IPS-NIHi11 (cell line): ENCODE measurements around the gene PALM.
"Not testable (repeated sequence)": the region's sequence is repeated elsewhere in the genome, so short reads cannot be mapped to it uniquely, and the experiment has no call there.

Source experiments
- DNase-seq: peaks from one replicate; pipeline ENCODE4 v3.0.0; 2012; ENCODE audit warnings: mixed read lengths, low spot score

PALM gene

DNA sequence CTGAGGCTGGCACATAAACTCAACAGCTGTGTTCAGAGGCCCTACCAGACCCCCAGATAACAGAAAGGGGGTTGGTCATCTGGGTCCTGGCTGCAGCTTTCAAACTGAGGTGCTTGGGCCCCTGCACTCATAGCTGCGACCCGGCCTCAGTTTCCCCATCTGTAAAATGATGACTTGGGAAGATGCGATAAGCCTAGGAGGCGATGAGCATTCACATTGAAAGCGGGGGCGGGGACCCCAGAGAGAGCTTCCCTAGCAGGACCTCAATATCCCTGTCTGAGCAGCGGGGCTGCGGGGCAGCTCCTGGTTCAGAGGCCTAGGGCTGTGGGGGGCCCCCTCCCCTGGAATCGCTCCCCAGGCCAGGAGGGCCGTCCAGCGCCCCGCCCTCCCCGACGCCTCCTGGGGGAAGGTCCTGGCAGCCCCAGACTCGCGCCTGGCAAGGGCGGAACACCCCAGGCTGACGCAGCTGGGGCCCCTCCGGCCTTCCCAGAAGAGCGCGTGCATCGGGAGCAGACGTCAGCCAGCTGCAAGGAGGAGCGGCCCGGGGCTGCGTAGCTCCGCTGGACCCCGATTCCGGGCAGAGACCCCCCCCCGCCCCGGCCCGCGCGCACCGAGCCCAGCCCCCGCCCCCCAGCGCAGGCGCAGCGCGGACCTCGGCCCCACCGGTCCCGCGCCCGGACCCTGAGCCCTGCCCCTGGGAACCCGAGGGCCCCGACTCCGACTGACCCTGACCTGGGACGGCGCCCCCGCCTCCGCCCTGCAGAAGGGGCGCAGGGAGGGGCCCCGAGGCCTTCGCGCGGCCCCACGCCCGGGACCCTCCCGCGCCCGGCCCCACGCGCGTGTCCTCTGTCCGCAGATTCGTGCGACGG is 29.1 kb upstream of the PALM start:
- DNase-seq, result peak; percentile 65

DNA sequence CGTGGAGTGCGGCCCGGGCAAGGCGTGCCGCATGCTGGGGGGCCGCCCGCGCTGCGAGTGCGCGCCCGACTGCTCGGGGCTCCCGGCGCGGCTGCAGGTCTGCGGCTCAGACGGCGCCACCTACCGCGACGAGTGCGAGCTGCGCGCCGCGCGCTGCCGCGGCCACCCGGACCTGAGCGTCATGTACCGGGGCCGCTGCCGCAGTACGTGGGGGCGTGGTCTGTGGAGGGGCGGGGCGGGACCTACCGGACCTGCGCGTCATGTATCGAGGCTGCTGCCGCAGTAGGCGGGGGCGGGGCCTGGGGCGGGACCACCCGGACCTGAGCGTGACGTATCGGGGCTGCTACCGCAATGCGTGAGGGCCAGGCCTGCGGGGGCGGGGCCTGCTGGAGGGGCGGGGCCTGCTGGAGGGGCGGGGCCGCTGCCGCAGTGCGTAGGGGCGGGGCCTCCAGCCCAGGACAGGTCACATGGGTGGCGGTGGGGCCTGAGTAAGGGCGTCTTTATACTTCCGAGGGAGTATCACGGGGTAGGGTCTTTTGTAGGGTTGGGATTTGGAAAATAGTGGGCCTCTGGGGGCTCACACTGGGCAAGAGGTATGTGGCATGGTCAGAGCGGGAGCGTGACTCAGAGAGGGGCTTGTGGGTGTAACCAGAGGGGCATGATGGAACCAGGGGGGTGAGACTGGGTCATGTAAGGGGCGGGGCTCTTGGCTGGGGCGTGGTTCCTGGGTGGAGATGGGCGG is 28.3 kb upstream of the PALM start:
- peak; percentile 97 for DNase-seq

DNA sequence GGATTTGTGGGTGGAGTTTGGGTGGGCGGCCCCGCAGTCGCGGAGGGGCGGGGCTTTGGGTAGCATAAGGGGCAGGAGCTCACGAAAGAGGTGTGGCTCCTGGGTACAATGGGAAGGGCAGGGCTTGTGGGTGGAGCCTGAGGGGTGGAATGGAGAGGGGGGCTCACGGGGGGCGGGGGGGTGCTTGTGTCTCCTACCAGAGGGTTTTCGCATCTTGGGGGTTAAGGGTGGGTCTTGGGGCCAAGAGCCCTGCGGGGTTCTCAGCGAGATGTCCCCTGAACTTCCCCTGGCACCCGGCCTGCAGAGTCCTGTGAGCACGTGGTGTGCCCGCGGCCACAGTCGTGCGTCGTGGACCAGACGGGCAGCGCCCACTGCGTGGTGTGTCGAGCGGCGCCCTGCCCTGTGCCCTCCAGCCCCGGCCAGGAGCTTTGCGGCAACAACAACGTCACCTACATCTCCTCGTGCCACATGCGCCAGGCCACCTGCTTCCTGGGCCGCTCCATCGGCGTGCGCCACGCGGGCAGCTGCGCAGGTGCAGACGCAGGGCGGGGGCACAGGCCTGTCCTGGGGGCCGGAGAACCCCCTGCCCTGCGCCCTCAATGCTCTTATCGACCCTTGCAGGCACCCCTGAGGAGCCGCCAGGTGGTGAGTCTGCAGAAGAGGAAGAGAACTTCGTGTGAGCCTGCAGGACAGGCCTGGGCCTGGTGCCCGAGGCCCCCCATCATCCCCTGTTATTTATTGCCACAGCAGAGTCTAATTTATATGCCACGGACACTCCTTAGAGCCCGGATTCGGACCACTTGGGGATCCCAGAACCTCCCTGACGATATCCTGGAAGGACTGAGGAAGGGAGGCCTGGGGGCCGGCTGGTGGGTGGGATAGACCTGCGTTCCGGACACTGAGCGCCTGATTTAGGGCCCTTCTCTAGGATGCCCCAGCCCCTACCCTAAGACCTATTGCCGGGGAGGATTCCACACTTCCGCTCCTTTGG is 27.4 kb upstream of the PALM start:
- peak; percentile 88 for DNase-seq

DNA sequence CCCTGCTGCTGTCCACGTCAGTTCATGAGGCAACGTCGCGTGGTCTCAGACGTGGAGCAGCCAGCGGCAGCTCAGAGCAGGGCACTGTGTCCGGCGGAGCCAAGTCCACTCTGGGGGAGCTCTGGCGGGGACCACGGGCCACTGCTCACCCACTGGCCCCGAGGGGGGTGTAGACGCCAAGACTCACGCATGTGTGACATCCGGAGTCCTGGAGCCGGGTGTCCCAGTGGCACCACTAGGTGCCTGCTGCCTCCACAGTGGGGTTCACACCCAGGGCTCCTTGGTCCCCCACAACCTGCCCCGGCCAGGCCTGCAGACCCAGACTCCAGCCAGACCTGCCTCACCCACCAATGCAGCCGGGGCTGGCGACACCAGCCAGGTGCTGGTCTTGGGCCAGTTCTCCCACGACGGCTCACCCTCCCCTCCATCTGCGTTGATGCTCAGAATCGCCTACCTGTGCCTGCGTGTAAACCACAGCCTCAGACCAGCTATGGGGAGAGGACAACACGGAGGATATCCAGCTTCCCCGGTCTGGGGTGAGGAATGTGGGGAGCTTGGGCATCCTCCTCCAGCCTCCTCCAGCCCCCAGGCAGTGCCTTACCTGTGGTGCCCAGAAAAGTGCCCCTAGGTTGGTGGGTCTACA is 25.9 kb upstream of the PALM start:
- no peak for DNase-seq

DNA sequence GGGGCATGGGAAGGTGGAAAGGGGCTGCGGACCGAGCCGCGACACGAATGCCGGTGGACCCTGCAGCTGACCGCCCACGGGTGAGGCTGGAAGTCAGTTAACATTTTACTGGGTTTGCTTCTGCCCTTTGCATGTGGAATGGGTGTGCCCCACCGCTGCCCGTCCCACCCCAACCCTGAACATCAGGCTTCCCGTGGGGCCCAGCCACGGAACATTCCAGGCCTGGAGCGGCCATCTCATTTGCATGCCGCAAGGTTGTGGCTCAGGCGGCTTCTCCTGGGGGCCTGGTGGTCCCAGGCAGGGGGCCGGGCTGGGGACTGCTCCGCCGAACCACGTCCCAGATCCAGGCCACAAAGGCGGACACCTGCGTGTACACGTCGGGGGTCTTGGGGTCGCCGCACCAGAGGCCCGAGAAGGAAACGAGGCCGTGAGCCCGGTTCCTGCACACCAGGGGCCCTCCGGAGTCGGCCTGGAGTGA is 23.2 kb upstream of the PALM start:
- DNase-seq, result no peak

DNA sequence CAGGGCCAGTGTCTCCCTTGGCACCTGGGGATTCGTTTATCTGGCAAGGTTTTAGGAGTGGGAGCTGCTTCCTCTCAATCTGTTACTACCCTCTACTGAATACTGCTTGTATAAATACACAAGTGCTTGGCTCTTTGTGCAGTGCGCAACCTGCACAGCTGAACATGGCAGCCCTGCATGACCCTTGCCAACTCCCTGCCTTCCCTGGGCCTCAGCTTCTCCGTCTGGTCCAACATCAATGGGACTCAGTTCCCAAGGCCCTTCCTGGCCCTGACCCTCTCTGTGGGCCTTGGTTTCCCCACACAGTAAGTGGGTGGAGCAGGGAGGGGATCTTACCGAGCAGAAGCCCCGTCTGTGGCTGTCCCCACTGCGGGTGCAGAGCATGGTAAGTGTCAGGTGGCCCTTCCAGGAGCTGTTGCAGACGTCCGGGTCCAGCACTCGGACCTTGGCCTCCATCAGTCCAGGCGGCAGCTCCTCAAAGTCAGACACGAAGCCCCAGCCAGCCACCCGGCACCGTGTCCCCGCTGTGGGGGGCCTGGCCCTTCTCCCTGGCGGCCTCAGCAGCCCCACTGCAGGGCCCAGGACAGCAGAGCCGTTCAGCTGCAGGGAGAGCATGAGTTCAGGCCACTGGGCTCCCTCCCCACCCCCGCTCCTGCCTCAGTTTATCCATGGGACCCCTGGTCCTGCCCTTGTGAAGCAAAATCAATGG is 22.0 kb upstream of the PALM start:
- DNase-seq, result no peak

DNA sequence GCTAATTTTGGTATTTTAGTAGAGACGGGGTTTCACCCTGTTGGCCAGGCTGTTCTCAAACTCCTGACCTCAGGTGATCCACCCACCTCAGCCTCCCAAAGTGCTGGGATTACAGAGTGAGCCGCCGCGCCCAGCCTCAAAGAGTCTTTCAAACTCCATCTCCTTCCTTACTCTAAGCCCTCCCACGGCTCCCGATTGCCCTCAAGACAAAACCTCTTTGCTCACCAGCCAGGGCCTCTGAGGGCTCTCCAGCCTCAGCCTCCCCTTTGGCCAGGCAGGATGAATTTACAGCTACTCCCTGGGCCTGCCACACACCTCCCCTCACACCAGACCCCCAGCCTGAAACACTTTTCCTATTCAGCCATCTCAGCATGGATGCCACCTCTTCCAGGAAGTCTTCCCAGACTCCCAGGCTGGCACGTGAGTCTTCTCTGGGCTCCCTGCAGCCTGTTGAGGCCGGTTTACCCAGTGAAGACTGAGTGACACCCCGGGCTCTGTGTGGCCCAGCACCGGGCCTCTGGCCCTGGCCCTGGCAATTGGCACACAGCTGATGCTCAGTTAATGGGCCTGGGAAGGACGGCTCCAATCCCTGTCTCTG is 21.1 kb upstream of the PALM start:
- DNase-seq, result no peak

DNA sequence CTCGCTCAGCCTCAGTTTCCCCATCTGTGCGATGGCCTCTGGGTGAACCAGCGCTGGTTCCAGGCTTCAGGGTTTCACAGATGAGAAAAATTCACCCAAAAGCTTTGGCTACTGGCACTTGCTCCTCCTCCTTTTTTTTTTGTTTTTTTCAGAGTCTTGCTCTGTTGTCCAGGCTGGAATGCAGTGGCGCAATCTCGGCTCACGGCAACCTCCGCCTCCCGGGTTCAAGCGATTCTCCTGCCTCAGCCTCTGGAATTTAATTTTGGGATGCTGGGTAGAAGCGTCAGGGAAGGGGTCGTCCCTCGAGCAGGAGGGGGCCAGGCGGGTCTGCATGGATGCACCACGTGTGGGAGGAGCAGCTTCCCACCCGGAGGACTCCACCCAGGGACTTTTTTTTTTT is 20.5 kb upstream of the PALM start:
- DNase-seq, result no peak

DNA sequence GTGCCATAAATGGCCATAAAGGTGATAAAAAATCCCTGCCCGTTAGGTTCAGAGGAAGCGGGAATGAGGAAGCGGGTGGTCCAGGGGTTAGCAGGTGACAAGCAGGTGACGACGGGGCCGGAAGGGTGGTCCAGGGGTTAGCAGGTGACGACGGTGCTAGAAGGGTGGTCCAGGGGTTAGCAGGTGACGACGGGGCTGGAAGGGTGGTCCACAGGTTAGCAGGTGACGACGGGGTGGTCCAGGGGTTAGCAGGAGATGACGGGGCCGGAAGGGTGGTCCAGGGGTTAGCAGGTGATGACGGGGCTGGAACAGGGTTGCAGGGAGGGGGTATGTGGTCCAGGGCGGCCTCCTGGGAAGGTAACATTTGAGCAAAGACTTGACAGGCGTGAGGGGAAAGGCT is 19.7 kb upstream of the PALM start:
- DNase-seq, result no peak

DNA sequence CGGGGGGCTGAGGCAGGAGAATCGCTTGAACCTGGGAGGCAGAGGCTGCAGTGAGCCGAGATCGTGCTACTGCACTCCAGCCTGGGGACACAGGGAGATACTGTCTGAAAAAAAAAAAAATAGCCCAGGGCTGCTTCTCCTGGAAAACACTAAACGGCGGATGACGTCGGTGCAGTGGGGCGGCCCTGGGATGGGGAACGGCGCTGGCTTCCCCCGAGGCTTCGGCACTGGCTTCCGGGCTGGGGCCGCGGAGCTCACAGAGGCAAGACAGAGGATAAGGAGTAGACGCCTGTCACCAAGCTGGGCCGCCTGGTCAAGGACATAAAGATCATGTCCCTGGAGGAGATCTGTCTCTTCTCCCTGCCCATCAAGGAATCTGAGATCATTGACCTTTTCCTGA is 18.5 kb upstream of the PALM start:
- no peak for DNase-seq

DNA sequence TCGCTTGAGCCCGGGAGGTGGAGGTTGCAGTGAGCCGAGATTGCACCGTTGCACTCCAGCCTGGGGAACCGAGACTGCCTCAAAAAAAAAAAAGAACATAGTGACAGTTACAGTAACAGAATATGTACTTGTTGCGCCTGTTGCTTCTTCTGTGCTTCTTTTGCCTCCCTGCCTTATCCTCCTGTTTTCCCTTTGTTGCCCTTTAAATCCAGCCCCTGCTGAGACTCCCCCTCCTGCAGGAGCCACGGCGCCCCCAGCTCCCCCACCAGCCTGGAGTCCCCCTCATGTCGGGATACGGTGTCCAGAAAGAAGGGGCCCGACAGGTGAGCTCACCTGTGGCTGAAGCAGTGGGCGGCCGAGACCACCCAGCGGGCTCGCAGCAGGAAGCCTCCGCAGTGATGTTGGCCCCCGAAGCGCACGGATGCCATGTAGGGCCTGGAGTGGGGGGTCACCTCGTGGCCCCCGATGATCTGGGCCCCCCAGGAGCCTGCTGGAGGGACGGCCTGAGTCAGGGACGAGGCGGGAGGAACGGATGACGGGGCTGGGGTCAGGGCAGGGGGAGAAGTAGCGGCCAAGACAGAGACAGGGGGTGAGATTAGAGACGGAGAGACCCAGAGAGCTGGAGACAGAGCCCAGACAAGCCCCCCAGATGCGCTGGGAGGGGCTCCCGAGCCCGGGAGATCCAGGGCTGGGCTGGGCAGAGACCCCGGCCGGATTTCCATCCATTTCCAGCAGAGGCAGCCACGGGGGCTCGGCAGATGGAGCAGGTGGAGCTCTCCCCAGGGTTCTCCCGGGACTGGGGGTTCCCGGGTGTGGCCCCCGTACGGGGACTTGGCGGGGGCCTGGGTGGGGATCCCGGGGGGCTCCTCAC is 14.0 kb upstream of the PALM start:
- DNase-seq, result no peak

DNA sequence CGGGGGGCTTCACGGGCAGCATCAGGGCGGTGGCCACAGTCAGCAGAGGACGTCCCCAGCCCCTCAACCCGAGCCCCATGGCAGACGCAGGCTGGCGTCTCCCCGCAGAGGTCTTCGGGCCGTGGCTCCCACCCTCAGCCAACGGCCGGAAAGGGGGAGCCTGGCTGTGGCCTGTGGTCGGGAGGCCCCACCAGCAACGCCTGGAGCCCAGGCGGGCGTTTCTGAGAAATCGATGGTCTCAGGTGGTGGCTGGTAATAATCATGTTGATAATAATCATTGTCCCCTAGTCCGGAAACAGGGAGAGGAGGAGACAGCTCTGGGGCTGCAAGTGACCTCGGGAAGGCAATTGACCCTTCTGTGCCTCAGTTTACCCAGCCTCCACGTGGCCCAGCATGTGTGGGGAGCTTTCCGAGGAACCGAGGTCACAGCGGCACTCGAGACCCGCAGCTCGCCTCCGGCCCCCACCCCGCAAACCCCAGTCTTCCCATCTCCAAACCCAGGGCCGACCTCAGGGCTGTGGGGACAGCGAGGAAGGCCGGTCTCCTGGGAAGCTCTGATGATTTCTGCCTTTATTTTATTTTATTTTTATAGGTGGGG is 13.3 kb upstream of the PALM start, which contains the start of gene PRSS57:
Gene PRSS57 (minus strand): TSS at position 101 of the 598 bp plus-strand sequence. CDS start 22 bp downstream, at position 79.
- no peak for DNase-seq

DNA sequence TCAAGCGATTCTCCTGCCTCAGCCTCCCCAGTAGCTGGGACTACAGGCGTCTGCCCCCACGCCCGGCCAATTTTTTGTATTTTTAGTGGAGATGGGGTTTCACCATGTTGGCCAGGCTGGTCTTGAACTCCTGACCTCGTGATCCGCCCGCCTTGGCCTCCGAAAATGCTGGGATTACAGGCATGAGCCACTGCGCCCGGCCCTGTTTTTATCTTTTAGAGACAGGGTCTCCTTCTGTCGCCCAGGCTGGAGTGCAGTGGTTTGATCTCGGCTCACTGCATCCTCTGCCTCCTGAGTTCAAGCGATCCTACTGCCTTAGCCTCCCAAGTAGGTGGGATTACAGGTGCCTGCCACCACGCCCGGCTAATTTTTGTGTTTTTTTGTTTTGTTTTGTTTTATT is 10.2 kb upstream of the PALM start:
- not testable (repeated sequence) for DNase-seq

DNA sequence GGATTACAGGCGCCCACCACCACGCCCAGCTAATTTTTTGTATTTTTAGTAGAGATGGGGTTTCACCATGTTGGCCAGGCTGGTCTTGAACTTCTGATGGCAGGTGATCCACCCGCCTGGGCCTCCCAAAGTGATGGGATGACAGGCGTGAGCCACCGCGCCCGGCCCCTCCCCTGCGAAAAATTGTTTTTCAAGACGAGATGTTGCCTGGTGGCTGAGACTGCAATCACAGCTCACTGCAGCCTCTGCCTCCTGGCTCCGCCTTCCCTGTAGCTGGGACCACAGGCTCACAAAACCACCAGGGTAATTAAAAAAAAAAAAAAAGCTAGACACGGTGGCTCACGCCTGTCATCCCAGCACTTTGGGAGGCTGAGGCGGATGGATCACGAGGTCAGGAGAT is 8.8 kb upstream of the PALM start:
- DNase-seq, result not testable (repeated sequence)

DNA sequence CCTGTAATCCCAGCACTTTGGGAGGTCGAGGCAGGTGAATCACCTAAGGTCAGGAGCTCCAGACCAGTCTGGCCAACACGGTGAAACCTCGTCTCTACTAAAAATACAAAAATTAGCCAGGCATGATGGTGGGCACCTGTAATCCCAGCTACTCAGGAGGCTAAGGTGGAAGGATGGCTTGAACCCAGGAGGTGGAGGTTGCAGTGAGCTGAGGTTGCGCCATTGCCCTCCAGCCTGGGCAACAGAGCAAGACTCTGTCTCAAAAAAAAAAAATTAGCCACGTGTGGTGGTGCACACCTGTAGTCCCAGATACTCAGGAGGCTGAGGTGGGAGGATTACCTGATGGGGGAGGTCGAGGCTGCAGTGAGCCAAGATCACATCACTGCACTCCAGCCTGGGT is 5.9 kb upstream of the PALM start:
- not testable (repeated sequence) for DNase-seq

DNA sequence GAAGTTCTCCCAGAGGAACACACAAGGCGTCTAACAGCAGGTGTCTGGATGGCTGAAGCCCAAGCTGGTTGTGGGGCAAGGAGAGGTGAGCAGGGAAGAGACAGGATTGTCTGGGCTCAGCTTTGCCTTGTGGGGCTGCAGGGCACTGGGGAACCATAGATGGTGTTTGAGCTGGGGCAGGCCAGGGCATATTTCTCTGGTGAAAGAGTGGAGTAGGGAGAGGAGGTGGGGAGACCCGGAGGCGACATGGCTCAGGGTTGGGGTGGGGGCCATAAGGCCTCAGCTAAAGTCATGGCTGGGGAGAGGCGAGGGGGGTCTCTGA is 5.4 kb upstream of the PALM start:
- DNase-seq, result no peak

DNA sequence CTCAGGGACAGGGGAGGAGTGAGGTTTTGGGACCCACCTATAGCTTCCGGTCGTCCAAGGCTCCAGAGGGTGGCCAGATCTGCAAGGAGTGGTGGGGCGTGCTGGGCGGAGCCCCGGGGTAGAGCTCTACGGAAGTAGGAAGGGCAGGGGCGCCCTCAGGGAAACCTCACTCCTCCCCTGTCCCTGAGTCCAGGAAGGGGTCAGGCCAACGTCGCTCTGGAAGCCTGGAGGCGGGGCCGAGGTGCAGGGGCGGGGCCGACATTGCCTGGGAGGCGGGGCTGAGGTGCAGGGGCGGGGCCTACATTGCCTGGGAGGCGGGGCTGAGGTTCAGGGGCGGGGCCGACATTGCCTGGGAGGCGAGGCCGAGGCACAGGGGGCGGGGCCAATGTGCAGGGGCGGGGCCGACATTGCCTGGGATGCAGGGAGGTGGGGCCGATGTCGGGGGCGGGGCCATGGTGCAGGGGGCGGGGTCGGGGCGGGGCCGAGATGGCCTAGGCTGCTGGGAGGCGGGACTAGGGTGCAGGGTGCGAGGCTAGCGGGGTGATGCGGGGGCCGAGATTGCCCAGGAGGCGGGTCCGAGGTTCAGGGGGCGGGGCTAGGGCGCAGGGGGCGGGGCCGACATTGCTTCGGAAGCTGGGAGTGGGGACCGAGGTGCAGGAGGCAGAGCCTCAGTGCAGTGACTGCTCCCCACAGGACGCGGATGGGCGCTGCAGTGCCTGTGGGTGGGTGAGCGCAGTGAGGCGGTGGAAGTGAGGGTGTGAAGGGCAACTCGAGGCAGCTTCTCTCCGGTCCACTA is 4.9 kb upstream of the PALM start:
- DNase-seq, result peak; percentile 94

DNA sequence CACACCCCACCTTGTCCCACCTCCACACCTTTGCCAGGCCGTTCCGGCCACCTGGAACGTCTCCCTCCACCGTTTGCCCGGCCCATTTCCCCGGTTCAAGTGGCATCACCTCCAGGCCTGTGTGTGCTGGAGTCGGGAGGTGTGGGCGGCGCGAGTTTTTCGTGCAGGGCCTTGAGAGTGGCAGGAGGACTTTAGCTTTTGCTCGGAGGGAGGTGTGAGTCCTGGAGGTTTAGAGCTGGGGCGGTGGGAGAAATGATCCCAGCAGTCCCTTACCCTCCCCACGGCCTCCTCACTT is 4.3 kb upstream of the PALM start:
- no peak for DNase-seq
